ENCODE results near the gene ADPRHL1.
"Not testable (repeated sequence)": the region's sequence is repeated elsewhere in the genome, so short reads cannot be mapped to it uniquely, and the experiment has no call there.

Gene ADPRHL1

DNA sequence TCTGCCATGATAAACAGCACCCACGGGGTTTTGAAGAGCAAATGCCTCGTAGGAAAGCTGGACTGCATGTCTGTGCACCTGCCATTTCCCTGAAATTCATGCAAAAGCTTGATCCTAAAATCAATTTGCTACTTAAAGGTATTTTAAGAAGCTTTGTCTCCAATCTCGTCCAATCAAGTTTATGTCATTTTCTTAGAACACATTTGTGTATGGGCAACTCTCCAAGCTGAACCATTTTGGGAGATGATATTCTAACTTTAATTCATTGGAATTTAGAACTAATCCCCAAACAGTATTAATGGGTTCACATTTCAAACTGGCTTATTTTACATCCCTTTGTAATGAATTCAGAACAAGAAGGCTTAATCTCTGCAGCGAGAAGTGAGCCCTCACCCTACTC is 822 bp downstream of the ADPRHL1 start:
- no peak for DNase-seq

DNA sequence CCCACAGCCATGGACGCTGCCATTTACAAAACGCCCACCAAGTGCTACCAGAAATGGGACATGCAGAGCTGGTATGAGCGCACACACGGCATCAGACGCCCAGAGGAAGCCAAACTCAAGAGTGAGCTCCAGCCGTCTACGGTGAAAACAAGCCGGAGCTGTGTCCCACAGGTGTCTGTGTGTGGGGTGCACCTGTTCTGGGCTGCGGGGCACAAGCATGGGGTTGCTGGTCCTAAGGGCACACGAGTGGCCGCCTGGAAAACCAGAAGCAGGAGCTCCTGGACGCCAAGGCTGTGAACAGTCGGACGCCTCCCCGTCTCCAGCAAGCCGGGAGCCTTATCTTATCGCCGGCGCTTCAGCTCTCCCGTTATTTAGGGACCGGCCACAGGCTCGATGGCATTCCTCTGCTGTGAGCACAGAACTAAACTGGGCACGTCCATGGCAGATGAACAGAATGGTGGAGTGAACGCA is 1.3 kb downstream of the ADPRHL1 start:
- DNase-seq = no peak

DNA sequence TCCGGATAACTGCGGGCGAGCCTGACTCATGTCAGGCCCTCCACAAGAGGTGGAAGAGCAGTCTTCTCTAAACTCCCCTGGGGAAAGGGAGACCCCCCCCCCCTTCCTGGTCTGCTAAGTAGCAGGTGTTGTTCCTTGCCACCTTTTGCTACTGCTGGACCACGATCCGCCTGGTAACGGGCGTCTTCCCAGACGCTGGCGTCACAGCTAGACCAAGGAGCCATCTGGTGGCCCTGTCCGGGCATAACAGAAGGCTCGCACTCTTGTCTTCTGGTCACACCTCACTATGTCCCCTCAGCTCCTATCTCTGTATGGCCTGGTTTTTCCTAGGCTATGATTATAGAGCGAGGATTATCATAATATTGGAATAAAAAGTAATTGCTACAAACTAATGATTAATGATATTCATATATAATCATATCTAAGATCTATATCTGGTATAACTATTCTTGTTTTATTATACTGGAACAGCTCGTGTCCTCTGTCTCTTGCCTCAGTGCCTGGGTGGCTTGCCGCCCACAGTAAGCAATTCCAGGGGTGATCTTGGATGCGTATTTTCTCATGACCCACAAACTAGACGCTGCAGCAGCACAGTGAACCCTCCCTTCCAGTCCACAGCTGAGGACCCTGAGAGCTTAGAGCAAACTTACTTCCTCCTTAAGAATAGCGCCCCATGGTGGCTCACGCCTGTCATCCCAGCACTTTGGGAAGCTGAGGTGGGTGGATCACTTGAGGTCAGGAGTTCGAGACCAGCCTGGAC is 2.2 kb downstream of the ADPRHL1 start:
- DNase-seq = not testable (repeated sequence)

DNA sequence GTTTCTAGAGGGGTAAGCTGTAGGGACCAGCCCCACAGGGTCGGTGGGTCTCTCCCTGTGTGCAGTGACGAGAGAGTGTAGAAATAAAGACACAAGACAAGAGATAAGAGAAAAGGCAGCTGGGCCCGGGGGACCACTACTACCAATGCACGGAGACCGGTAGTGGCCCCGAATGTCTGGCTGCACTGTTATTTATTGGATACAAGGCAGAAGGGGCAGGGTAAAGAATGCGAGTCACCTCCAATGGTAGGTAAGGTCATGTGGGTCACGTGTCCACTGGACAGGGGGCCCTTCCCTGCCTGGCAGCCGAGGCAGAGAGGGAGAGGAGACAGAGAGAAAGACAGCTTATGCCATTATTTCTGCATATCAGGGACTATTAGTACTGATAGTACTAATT is 2.9 kb downstream of the ADPRHL1 start:
- DNase-seq = not testable (repeated sequence)

DNA sequence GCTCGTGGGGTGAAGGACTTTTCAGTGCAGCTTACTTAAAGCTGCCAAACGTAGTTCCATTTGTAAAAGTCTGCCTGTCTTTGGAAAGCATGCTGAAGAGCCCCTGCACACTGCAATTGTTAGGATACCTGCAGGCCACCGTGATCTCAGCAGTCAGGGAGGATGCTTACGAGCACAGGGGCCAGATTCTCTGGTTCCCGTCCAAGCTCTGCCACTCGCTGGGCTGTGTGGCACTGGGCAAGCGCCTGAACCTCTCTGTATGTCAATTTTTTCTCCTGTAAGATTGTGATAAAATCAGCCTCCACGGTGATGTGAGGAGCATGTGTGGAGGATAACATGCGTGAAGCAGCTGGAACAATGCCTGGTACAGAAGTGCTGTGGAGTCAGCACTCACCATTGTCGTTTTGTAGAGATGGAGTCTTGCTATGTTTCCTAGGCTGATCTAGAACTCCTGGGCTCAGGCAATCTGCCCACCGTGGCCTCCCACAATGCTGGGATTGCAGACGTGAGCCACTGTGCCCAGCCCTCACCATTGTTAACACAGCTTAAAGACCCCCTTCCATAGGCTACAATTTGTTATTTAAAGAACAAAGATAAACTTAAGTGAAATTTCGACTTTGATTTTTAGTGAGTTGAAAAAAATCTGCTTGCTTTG is 3.5 kb downstream of the ADPRHL1 start:
- no peak for DNase-seq

DNA sequence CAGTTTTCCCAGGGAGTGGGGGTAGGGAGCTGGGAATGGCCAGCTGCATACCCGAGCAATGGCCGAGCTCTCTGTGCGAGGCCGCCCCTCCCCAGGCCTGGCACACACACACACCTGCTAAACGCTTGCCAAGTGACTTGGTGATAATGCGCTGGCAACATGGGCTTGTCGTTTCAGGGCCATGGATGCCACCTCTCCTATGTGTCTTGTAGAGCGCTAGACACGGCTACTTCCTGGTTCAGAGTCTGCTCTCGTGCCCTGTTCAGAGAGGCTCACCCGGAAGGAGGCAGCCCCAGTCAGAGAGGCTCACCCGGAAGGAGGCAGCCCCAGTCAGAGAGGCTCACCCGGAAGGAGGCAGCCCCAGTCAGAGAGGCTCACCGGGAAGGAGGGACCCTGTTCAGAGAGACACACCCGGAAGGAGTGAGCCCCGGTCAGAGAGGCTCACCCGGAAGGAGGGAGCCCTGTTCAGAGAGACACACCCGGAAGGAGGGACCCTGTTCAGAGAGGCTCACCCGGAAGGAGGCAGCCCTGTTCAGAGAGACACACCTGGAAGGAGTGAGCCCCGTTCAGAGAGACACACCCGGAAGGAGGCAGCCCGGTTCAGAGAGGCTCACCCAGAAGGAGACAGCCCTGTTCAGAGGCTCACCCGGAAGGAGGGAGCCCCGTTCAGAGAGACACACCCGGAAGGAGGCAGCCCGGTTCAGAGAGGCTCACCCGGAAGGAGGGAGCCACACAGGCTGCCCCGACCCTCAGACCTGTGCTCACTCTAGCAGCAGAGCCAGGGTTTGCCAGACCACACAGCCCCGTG is 4.2 kb downstream of the ADPRHL1 start:
- peak; percentile 94 for DNase-seq

DNA sequence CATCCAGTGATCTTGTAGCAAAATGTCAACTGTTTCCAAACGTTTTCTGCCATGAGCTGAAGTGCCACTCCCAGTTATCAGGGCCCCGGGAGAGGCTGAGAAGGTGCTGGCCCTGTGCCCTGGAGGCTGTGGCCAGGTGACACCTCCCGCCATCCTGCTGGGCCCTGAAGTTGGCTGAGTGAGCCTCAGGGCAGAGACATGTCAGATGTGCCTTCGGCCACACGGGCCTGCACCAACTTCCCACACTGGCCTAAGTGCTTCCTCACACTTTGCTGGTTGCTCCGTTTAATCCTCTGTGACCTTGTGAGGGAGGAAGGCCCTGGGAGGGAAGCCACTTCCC is 4.8 kb downstream of the ADPRHL1 start:
- DNase-seq = no peak

DNA sequence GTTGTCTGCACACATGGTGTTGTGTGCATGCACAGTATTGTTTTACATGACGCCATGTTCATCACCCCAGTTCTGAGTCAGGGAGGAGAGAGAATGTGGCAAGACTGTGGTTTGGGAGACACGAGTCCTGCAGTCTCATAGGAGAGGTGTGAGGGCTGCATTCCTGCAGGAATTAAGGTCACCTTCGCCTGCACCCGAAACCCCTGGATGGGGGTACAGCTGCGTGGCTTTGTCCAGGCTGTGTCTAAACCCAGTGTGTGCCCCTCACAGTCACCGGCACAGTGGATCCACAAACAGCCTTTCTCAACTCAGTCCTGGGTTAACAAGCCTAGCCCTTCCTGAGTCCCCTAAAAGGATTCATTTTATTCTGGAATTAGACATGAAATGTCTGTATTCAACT is 5.7 kb downstream of the ADPRHL1 start:
- DNase-seq = no peak

DNA sequence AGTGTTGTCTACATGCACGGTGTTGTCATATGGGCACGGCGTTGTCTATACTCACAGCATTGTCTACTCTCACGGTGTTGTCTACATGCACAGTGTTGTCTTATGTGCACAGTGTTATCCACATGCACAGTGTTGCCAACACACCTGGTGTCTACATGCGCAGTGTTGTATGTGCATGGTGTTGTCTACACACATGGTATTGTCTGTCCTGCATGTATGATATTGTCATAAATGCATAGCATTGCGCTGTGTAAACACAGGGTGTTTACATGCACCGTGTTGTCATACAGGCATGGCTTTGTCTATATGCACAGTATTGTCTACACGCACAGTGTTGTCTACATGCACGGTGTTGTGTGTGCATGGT is 6.8 kb downstream of the ADPRHL1 start:
- DNase-seq = no peak

DNA sequence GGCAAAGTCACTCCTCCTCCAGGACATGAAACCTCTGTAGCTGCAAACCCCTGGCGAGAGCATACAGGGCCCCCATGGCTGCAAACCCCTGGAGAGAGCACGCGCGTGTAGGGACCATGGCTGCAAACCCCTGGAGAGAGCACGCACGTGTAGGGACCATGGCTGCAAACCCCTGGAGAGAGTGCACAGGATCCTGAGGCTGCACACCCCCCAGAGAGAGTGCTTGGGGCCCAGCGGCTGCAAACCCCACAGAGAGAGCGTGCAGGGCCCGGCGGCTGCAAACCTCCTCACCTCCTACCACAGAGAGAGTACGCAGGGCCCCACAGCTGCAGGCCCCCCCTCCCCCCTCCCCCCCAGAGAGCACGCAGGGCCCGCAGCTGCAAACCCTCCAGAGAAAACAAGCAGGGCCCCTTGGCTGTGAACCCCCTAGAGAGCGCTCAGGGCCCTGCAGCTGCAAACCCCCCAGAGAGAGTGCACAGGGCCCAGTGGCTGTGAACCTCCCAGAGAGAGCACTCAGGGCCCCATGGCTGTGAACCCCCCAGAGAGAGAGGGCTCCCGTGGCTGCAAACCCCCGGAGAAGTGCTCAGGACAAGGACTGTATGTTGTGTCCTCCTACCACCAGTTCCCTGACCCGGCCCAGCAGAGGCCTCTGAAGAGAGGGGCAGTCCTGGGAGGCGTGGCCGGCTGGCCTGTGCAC is 7.3 kb downstream of the ADPRHL1 start:
- no peak for DNase-seq

DNA sequence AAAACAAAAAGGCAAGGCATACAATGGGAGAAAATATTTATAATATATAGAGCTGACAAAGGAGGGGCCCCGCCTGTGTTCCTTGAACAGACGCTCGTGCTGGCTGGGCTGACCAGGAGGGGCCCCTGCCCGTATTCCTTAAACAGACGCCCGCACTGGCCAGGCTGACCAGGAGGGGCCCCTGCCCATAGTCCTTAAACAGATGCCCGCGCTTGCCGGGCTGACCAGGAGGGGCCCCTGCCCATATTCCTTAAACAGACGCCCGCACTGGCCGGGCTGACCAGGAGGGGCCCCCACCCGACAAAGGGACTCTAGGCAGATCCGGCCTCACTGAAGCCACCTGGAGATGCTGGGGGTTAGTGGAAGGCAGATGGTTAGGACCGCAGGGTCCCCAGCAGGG is 9.3 kb downstream of the ADPRHL1 start:
- DNase-seq = no peak

DNA sequence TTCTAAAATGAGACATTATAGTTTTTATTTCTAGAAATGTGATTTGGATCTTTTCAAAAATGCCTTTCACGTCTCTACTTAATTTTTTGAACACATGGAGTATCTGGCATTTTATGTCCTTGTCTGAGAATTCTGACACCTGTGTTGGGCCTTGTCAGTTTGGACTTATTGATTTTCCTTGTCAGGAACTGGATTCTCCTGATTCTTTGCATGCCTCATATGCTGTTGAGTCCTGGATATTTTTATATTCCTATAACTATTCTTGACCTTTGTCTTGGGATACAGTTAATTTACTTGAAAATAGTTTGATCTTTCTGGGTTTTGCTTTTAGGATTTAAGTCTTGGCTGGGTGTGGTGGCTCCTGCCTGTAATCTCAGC is 10.3 kb downstream of the ADPRHL1 start:
- DNase-seq = no peak

DNA sequence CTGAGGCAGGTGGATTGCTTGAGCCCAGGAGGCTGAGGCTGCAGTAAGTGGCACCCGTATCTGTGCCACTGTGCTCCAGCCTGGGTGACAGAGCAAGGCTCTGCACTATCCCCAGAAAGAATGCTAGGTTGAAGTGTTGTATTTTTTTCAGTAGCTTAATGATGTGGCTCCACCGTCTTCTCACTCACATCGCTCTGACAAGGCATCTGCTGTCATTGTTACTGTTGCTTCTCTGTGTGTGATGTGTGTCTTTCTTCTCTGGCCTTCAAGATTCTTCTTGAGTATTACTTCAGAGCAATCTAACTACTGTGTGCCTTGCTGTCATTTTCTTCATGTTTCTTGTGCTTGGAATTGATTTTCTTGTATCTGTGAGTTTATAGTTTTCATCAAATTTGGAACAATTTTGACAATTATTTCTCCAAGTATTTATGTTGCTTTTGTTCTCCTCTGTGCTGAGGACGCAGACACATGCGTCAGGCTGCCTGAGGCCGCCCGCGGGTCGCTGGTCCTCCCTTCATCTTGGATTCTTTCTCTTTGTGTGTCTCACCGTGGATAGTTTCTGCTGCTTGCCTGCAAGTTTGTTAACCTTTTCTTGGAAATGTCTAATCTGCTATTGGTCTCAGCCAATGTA is 10.8 kb downstream of the ADPRHL1 start:
- DNase-seq = no peak

DNA sequence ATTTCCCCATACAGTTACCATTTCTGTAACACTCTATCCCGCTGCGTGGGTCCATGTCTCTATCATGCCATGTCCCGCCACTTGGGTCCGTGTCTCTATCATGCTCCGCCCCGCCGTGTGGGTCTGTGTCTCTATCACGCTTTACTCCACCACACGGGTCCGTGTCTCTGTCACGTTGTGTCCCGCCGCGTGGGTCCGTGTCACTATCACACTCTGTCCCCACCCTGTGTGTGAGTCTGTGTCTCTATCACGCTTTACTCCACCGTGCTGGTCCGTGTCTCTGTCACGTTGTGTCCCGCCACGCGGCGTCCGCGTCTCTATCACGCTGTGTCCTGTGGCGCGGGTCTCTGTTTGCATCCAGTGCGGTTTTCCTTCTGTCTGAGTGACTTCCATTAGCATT is 11.6 kb downstream of the ADPRHL1 start:
- DNase-seq = no peak

DNA sequence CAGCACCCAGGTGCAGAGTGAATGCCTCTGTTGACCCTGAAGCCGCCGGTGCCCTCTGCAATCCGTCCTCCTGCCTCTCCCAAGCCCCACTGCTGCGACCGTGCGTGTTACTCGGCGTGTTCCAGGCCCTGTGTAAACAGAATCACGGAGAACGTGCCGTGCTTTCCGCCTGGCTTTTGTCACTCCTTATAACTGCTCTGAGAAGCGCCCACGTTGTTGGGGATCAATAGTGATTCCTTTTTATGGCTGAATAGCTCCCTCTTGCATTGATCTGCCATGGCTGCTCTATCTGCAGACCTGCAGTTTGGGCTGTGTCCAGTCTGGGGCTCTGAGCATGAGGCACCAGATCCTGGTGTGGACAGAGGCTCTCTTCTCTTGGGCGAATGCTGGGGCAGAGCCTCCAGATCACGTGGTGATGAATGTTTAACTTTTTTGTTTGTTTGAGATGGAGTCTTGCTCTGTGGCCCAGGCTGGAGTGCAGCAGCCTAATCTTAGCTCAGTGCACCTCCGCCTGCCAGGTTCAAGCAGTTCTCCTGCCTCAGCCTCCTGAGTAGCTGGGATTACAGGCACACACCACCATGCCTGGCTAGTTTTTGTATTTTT is 15.8 kb downstream of the ADPRHL1 start:
- DNase-seq = no peak

DNA sequence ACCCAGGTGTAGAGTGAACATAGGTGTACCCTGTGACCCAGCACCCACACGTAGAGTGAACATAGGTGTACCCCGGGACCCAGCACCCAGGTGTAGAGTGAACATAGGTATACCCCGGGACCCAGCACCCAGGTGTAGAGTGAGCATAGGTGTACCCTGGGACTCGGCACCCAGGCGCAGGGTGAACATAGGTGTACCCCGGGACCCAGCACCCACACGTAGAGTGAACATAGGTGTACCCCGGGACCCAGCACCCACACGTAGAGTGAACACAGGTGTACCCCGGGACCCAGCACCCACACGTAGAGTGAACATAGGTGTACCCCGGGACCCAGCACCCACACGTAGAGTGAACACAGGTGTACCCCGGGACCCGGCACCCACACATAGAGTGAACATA is 16.4 kb downstream of the ADPRHL1 start:
- not testable (repeated sequence) for DNase-seq

DNA sequence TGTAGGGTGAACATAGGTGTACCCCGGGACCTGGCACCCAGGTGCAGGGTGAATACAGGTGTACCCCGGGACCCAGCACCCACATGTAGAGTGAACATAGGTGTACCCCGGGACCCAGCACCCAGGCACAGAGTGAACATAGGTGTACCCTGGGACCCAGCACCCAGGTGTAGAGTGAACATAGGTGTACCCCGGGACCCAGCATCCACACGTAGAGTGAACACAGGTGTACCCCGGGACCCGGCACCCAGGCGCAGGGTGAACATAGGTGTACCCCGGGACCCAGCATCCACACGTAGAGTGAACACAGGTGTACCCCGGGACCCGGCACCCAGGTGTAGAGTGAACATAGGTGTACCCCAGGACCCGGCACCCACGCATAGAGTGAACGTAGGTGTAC is 17.4 kb downstream of the ADPRHL1 start:
- not testable (repeated sequence) for DNase-seq

DNA sequence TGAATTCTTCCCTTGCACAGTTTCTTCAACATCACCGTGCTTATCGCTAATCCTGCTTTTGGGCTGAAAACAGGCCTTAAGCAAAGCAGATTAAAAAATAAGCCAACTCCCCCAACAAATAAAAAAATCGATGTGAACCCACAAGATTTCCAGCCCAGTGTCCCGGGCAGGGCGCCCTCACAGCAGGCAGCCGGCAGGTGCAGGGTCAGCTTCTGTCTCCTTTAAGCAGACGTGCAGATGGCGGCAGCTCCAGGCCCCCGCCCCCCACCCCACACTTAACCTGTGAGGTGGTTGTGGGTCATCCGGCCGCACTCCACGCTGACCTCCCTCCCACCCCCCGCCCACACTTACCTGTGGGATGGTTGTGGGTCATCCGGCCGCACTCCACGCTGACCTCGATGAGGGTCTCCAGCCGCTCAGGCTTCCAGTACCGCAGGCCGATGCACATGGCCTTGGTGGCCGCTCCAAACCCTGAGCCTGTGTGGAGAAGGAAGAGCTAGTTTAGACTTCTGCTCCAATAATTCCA is 19.8 kb downstream of the ADPRHL1 start:
- no peak for DNase-seq

DNA sequence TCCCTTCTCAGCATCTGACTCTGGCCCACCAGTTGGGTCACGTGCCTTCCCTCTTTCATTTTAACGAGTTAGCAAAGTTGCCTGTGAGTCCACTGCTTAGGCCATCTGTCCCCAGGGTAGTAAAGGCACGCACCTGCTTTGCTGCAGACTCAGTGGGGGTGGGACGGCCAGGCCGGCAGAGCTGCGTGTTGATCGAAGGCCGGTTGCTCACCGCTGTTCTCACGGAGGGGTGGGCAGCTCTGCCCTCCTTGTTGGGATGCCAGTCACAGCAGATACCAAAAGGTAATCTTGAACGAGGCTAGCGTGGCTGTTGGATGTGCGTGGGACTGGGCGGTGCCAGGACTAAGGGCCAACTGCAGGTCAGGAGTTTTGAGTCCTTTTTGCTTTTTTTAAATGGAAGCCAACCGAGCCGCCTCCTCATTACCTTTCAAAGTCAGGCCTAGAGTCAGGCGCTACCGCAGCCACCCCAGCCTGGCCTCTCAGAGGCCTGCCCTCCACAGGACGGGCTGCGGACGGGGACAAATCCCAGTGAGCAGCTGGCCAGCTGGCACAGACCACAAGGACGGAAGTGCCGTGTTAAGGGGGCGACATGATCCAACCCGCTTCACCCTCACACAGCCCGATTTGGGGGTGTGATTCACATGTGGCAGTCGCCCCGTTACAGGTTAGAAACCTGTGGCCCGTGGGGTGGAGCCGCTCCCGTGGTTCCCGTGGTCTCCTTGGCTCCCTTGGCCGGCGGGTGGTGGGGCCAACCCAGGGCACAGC is 20.6 kb downstream of the ADPRHL1 start:
- DNase-seq = no peak

DNA sequence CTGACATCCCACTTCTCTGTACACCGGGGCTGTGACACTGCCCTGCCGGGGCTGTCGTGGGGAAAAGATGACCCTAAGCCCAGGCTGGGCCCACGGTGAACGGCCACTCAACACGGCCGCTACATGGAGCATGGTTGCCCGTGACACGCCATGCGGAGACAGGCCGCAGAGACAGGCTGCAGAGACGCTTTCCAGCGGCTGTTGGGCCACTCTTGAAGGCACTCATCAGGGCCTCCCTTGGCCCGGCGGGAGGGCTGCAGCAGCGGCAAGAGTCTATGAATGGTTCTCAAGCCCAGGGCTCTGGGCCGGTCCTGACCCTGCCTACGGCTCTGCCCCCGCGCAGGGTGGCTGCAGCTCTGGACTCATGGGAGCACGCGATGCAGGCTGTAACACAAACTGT is 22.1 kb downstream of the ADPRHL1 start:
- no peak for DNase-seq

DNA sequence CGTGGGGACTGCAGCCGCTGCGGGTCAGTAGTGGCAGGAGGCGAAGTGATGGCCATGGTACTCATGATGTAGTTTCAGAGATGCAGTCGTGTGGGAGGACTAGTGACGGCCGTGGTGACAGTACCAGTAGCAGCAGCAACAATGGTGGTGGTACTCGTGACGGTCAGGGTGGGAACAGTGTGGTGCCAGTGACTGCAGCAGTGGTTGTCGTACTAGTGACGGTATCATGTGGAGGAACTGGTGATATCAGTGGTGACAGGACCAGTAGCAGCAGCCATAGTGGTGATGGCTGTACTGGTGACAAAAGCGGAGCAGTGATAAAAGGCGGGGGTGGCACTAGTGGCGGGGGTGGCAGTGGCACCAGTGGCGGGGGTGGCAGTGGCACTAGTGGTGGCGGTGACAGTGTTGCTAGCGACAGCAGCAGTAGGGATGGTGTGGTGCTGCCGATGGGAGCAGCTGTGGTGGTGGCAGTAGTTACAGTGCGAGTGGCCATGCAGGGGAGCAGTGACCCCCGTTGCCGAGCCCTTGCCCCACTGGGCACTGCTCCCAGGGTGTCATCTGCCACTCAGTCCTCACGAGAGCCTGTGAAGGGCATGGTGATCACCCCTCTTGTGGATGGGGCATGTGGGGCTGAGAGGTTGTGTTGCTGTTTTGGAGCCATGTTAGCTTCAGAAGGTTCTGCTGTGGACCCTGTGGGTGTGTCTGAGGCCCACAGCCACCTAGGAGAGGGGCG is 22.7 kb downstream of the ADPRHL1 start:
- DNase-seq = no peak

All from NCI-H1694 treated with DMSO at 0.1 percent for 48 hours (cell line).